Large intestine (tissue), 3 donors: ENCODE measurements around the gene TANGO6. TPM values are rescaled to one million over a fixed set of nuclear protein-coding genes. Genes with fewer than 3 reads are reported as not detected.

Source experiments
- DNase-seq, 2 donors: peaks; one replicate each; pipeline versions ENCODE4 v3.0.0 to v3.0.0-alpha.2; 2013
- H3K27ac ChIP-seq: one replicate; pipeline ENCODE4 v1.5.1; 2013; ENCODE audit warnings: low read length
- H3K27me3 ChIP-seq: 2 replicates; pipeline ENCODE4 v1.6.1; 2013; ENCODE audit warnings: low read length; ENCODE audit not compliant: control insufficient read depth, insufficient read depth
- H3K36me3 ChIP-seq: 2 replicates; pipeline ENCODE4 v1.6.1; 2013; ENCODE audit warnings: low read length; ENCODE audit not compliant: control insufficient read depth, insufficient read depth
- H3K4me1 ChIP-seq: one replicate; pipeline ENCODE4 v1.6.1; 2013; ENCODE audit warnings: low read length; ENCODE audit not compliant: control insufficient read depth, insufficient read depth
- H3K4me3 ChIP-seq: one replicate; pipeline ENCODE4 v1.5.1; 2013; ENCODE audit warnings: low read length
- H3K9me3 ChIP-seq: one replicate; pipeline ENCODE4 v1.6.1; 2013; ENCODE audit warnings: mild to moderate bottlenecking, low read depth, low read length, moderate library complexity; ENCODE audit not compliant: control insufficient read depth
- WGBS: methylation state at CpG from one replicate; pipeline ENCODE4 v1.1.5; 2013; ENCODE audit warnings: low lambda C conversion rate; ENCODE audit not compliant: insufficient coverage; 5-methylcytosine and 5-hydroxymethylcytosine counted together
- polyA plus RNA-seq: library from polyadenylated mRNA; unstranded; fragments of 120-200 nt; gene quantifications from one replicate; pipeline ENCODE4 v1.2.1, GENCODE V29; 2013

TANGO6 gene
- polyA plus RNA-seq, 1 donor: 4.5 TPM

DNA sequence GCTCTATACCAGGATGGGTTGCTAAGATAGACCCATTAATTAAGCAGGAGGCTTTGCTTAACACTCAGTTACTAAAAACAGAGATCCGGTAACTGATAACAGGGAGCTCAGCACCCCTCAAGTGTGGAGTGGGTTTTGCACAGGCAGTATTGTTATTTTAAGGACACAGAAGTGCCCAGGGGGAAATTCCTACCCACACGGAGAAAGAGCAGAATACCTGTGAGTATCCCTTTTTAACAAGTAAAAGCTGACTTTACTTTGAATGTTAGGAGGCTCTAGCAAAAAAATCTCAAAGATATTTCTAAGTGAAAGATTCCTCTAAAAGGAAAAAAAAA lies 229.3 kb downstream of the TANGO6 start:
- Histone ChIP-seq H3K9me3 (no peaks in the 10 kb centered on the region), H3K36me3 (no peaks in the 10 kb centered on the region), H3K4me1 (peaks cover 10% of the 10 kb centered on the region), H3K27ac (peak overlapping the region; percentile 69), H3K27me3 (no peaks in the 10 kb centered on the region), H3K4me3 (no peak overlapping the region)
- no peak for DNase-seq
- WGBS: no CpG with 5 or more reads among the region's 2 CpGs

DNA sequence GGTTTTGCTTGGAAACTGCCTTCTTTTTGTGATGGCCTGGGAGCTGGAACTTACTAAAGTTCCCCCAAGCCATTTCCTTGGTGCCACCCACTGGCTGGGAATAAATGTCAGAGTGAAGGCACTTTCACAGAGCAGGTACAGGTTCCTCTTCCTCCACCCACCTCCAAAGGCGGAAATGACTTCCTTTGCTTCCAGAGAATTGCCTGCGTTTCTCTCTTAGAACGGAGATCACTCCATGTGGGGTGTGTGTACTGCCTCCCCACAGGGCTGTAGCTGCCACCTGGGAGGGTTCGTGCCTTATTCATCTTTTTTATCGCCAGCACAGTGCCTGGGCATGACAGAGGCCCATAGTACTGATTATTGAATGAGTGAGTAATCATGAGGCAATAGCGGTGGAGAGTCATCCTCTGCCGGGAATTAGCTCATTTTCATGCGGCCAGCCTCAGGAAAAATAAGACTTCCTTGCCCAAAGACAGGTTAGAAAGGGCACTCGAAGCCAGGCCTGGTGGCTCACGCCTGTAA lies 229.9 kb downstream of the TANGO6 start:
- peak overlapping the region; percentile 69 for H3K27ac ChIP-seq
- H3K4me3 ChIP-seq: no peak overlapping the region
- H3K27me3 ChIP-seq: no peaks in the 10 kb centered on the region
- peaks cover 10% of the 10 kb centered on the region for H3K4me1 ChIP-seq
- WGBS: no CpG with 5 or more reads among the region's 10 CpGs
- no peaks in the 10 kb centered on the region for H3K9me3 ChIP-seq
- no peaks in the 10 kb centered on the region for H3K36me3 ChIP-seq
- DNase-seq: peak in 1 of 2 donors; percentile 32

DNA sequence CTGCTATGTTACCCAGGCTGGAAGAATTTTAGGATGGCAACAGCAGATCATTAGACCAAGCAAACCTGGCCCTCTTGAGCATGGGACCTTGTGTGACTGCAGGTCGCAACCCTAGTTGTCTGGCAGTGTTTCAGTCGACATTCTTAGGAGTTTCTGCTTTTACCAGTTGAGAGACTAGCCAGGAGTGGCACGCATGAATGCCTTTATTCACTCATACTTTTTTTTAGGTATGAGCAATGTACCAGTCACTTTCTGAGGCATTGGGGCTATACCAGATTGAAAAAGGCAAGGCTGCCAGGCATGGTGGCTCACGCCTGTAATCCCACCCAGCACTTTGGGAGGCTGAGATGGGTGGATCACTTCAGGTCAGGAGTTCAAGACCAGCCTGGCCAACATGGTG lies 233.9 kb downstream of the TANGO6 start:
- Histone ChIP-seq H3K4me3 (no peak overlapping the region), H3K9me3 (no peaks in the 10 kb centered on the region), H3K27me3 (no peaks in the 10 kb centered on the region), H3K27ac (no peak overlapping the region), H3K36me3 (no peaks in the 10 kb centered on the region), H3K4me1 (peaks cover 5% of the 10 kb centered on the region)
- WGBS: no CpG with 5 or more reads among the region's 4 CpGs
- DNase-seq: no peak

DNA sequence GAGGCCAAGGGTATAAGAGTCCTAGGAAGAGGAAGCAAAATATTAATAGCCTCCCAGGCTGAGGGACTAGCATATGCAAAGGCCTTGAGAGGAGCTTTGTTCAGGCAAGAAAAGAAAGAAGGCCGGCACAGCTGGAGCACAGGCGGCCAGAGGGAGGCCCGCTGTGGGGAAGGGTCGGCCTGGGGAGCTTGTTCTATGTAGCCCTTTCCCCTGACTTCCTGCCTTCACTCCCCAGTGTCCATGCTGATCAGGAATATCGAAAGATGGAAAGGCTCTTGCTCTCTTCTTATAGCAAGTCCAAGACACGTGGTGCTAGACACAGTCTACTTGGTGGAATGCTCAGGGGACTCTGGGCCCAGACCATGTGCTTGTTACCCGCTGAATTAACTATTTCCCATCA lies 234.7 kb downstream of the TANGO6 start:
- no peak overlapping the region for H3K4me3 ChIP-seq
- no peak for DNase-seq
- no peaks in the 10 kb centered on the region for H3K9me3 ChIP-seq
- H3K36me3 ChIP-seq: no peaks in the 10 kb centered on the region
- H3K4me1 ChIP-seq: no peaks in the 10 kb centered on the region
- H3K27me3 ChIP-seq: no peaks in the 10 kb centered on the region
- 100% methylated on average over 2 of the region's 7 CpGs for WGBS
- no peak overlapping the region for H3K27ac ChIP-seq

- WGBS: no CpG with 5 or more reads among the region's 2 CpGs
- H3K4me1 ChIP-seq: no peaks in the 10 kb centered on the region
Observed at GRCh38 chr16:69079697-69080096, 236.4 kb downstream of the TANGO6 start.

DNA sequence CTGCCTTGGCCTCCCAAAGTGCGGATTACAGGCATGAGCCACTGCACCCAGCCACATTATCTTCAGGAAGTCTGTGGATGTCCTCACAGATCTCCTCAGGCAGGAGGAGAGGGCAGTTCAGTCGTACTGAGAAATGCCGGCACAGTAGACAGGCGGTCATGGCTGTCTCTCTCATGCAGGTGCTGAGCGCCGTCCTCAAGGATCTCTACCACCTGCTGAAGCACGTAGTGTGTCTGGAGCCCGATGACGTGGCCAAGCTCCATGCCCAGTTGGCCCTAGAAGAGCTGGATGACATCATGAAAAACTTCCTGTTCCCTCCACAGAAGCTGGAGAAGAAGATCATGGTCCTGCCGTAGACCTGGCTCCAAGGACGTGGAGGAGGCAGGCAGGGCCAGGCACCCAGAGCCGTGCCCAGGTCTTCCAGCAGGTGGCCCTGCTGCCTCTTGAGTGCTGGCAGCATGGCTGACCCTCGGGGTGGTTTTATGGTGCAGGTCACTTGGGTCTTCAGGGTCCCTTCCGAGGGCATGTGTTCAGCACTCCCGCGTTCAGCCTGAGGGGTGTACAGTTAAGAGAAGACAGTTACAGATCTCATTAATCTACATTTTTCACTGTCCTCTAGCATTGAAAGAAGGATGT lies 240.1 kb downstream of the TANGO6 start:
- Histone ChIP-seq H3K4me3 (no peak overlapping the region), H3K27ac (no peak overlapping the region), H3K4me1 (no peaks in the 10 kb centered on the region), H3K27me3 (no peaks in the 10 kb centered on the region), H3K36me3 (no peaks in the 10 kb centered on the region), H3K9me3 (no peaks in the 10 kb centered on the region)
- WGBS: no CpG with 5 or more reads among the region's 16 CpGs
- no peak for DNase-seq

More at GRCh38 chr16:69079697-69080096, 236.4 kb downstream of the TANGO6 start:
- Histone ChIP-seq H3K4me3 (no peak overlapping the region), H3K36me3 (no peaks in the 10 kb centered on the region), H3K27ac (no peak overlapping the region), H3K9me3 (no peaks in the 10 kb centered on the region), H3K27me3 (no peaks in the 10 kb centered on the region)
- DNase-seq: no peak

GRCh38 chr16:69084289-69084688 lies 241.0 kb downstream of the TANGO6 start:
- DNase-seq: no peak
- Histone ChIP-seq H3K4me1 (peaks cover 5% of the 10 kb centered on the region), H3K4me3 (no peak overlapping the region), H3K27ac (no peak overlapping the region), H3K27me3 (no peaks in the 10 kb centered on the region), H3K36me3 (no peaks in the 10 kb centered on the region), H3K9me3 (no peaks in the 10 kb centered on the region)
- no CpG with 5 or more reads among the region's 2 CpGs for WGBS

GRCh38 chr16:69085032-69085695 lies 241.8 kb downstream of the TANGO6 start:
- peaks cover 11% of the 10 kb centered on the region for H3K4me1 ChIP-seq
- 92% methylated on average over 2 of the region's 5 CpGs for WGBS
- no peaks in the 10 kb centered on the region for H3K36me3 ChIP-seq
- no peaks in the 10 kb centered on the region for H3K27me3 ChIP-seq
- H3K9me3 ChIP-seq: no peaks in the 10 kb centered on the region
- DNase-seq: no peak
- no peak overlapping the region for H3K4me3 ChIP-seq
- no peak overlapping the region for H3K27ac ChIP-seq

- Histone ChIP-seq H3K4me1 (peaks cover 11% of the 10 kb centered on the region), H3K4me3 (no peak overlapping the region), H3K27ac (no peak overlapping the region), H3K36me3 (no peaks in the 10 kb centered on the region), H3K27me3 (no peaks in the 10 kb centered on the region), H3K9me3 (no peaks in the 10 kb centered on the region)
- DNase-seq: no peak
- WGBS: 79% methylated on average over 1 of the region's 3 CpGs
Observed at GRCh38 chr16:69087161-69087581, 243.8 kb downstream of the TANGO6 start.

GRCh38 chr16:69088684-69089083 lies 245.4 kb downstream of the TANGO6 start:
- H3K4me3 ChIP-seq: no peak overlapping the region
- peaks cover 11% of the 10 kb centered on the region for H3K4me1 ChIP-seq
- H3K27ac ChIP-seq: no peak overlapping the region

More at GRCh38 chr16:69088684-69089083, 245.4 kb downstream of the TANGO6 start:
- Histone ChIP-seq H3K9me3 (no peaks in the 10 kb centered on the region), H3K27me3 (no peaks in the 10 kb centered on the region), H3K36me3 (no peaks in the 10 kb centered on the region)
- DNase-seq: no peak
- 100% methylated on average over 1 of the region's 4 CpGs for WGBS
